ENCODE measurements around the gene TROAP. TPM values are rescaled to one million over a fixed set of nuclear protein-coding genes. Genes with fewer than 3 reads are reported as not detected.

Gene TROAP
- total RNA-seq, 1 donor from 2014 or later, result 3.1 TPM

DNA sequence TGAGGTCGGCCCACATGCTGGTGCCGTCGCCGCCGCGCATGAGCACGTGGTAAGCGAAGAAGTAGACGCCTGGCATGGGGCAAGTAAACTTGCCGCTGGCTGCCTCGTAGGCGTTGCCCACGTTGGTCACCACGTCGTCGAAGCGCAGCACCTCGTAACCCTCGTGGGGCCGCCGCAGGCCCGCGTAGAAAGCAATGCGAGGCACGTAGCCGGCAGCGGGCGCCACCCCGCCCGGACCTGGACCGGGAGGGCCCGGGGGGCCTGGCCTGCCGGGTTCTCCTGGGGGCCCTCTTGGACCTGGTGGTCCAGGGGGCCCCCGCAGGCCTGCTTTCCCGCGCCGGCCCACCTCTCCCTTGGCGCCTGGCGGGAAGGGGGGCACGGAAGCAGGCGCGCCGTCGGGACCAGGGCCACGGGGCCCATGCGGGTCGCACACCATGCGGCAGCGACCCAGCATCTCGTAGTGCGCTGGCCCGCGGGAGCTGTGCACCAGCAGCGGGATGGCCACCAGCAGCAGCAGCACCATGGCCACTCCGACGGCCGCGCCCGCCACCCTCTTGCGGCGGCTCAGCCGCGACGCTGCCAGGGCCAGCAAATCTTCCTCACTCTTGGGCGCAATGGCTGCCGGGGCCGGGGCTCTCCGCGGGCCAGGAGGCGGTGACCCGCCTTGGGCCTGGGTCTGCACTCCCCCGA is 13.0 kb downstream of the TROAP start:
- H3K27me3 ChIP-seq (ENCODE audit: control insufficient read depth in 3 of 3, insufficient read depth in 3 of 3, low read length in 3 of 3), result peaks cover 49 to 72% (median 72%) of the 10 kb centered on the region in 3 donors
- no peaks in the 10 kb centered on the region for H3K9me3 ChIP-seq (ENCODE audit: control insufficient read depth in 3 of 3, low read length in 3 of 3)
- peaks cover 8 to 15% (median 13%) of the 10 kb centered on the region in 3 donors for H3K4me1 ChIP-seq (ENCODE audit: control insufficient read depth in 3 of 3, insufficient read depth in 3 of 3, low read length in 3 of 3)
- no peaks in the 10 kb centered on the region for H3K36me3 ChIP-seq (ENCODE audit: control insufficient read depth in 3 of 3, insufficient read depth in 3 of 3, low read length in 3 of 3)
- no peak overlapping the region for H3K9ac ChIP-seq (ENCODE audit: low read depth in 1 of 3, low read length in 3 of 3)
- H3K4me3 ChIP-seq (ENCODE audit: low read length in 3 of 3), result no peak overlapping the region
- H3K27ac ChIP-seq (ENCODE audit: low read depth, low read length), result no peak overlapping the region

DNA sequence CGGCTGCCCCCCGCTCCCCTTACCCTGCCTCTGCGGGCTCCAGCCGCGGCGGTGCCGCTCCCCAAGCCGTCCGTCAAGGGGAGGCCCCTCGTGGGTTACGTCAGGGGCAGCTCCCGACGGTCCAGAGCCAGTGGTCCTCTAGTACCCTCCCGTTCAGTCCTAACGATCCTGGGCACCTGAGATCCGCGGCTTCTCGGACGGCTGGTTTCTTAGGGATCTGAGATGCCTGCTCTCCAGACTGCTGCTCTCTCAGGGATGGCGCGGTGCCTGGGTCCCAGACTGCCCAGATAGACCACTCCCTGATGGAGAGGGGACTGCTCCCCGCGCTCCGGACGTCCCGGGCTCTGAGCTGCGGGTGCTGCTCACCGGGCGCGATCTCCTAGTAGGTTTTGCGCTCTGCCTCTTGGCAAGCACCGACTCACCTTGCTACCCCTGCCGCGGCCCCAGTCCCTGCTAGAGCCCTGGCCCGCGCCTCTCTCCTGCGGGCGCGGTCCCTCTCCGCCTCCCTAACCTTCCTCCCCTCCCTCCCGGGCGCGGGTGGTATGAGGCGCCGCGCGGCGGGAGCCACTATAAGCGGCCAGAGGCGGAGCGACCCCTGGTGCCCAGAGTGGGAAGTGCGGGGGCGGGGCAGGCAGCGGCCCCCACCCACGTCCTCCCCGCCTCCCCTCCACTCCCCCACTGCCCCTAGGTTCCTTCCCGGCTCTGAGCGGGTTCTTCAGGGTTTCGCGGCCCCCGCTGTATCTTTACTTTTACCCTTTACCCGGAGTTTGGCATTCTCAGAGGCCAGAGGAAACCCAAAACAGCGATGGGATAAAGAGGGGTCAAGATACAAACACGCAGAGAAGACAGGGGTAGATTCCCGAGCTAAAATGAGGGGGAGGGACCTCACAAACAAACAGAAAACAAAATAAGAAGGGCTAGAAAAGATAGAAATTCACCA is 13.9 kb downstream of the TROAP start, which contains the start of gene C1QL4:
Gene C1QL4 (minus strand): TSS at position 544 of the 940 bp plus-strand sequence. CDS start 711 bp downstream, outside the sequence.
- peaks cover 6 to 9% (median 8%) of the 10 kb centered on the region in 3 donors for H3K4me1 ChIP-seq (ENCODE audit: control insufficient read depth in 3 of 3, insufficient read depth in 3 of 3, low read length in 3 of 3)
- no peak within 1 kb of the TSS for H3K27ac ChIP-seq (ENCODE audit: low read depth, low read length)
- H3K9me3 ChIP-seq (ENCODE audit: control insufficient read depth in 3 of 3, low read length in 3 of 3), result no peaks in the 10 kb centered on the region
- peak within 1 kb of the TSS; percentile 3 to 41 (median 29) for H3K4me3 ChIP-seq (ENCODE audit: low read length in 3 of 3)
- H3K9ac ChIP-seq (ENCODE audit: low read depth in 1 of 3, low read length in 3 of 3), result no peak within 1 kb of the TSS
- peaks cover 49 to 76% (median 64%) of the 10 kb centered on the region in 3 donors for H3K27me3 ChIP-seq (ENCODE audit: control insufficient read depth in 3 of 3, insufficient read depth in 3 of 3, low read length in 3 of 3)
- no peaks in the 10 kb centered on the region for H3K36me3 ChIP-seq (ENCODE audit: control insufficient read depth in 3 of 3, insufficient read depth in 3 of 3, low read length in 3 of 3)

DNA sequence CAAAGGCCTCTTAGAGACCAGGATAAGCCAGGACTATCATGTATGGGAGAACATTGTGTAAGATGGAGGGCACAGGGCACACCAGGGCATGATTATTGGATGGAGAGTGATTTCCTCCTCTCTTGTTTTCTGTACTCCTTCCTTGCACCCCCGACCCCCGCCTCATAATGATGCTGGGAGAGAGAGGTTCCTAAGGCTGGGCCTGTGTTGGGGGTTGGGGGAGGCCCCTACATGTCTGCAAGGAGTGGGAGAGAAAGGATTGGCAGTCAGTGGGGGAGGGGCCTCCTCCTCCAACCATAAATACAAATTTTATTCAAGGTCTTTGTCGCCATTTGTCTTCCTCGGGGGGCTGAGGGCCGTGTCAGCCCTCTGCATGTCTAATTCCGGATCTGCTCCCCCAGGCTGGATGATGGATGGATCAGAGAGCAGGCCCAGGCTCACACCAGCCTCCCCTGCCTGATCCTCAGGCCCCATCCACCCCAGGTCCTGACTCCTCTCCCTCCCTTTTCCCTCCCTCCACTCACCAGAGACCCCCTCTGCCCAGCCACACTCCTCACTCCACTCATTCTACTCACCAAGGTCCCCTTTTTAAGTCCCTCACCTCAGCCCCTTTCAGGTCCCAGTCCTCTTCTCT is 15.9 kb downstream of the TROAP start:
- peaks cover 60 to 79% (median 77%) of the 10 kb centered on the region in 3 donors for H3K27me3 ChIP-seq (ENCODE audit: control insufficient read depth in 3 of 3, insufficient read depth in 3 of 3, low read length in 3 of 3)
- no peaks in the 10 kb centered on the region for H3K9me3 ChIP-seq (ENCODE audit: control insufficient read depth in 3 of 3, low read length in 3 of 3)
- no peak overlapping the region for H3K9ac ChIP-seq (ENCODE audit: low read depth in 1 of 3, low read length in 3 of 3)
- no peaks in the 10 kb centered on the region for H3K36me3 ChIP-seq (ENCODE audit: control insufficient read depth in 3 of 3, insufficient read depth in 3 of 3, low read length in 3 of 3)
- no peak overlapping the region for H3K27ac ChIP-seq (ENCODE audit: low read depth, low read length)
- peaks cover 19 to 27% (median 22%) of the 10 kb centered on the region in 3 donors for H3K4me1 ChIP-seq (ENCODE audit: control insufficient read depth in 3 of 3, insufficient read depth in 3 of 3, low read length in 3 of 3)
- no peak overlapping the region for H3K4me3 ChIP-seq (ENCODE audit: low read length in 3 of 3)

DNA sequence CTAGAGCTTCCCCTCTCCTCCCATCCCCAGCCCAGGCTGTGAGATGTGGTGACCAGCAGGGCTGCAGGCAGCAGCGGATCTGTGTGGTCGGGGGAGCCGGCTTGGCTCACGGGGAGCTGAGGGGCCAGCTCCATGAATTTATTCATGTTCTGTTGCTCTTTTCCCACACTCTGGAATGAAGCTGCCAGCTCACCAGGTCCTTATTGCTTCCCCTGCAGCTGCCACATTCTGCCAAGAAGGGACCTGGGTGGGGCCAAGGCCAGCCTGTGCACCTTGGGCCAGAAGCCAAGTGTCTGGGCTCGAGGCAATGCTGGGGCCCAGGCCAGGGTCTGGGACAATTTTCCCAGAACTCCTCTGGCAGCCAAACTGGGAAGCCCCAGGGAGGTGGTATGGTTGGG is 16.4 kb downstream of the TROAP start:
- peaks cover 19 to 27% (median 24%) of the 10 kb centered on the region in 3 donors for H3K4me1 ChIP-seq (ENCODE audit: control insufficient read depth in 3 of 3, insufficient read depth in 3 of 3, low read length in 3 of 3)
- no peak overlapping the region for H3K9ac ChIP-seq (ENCODE audit: low read depth in 1 of 3, low read length in 3 of 3)
- H3K4me3 ChIP-seq (ENCODE audit: low read length in 3 of 3), result no peak overlapping the region
- H3K36me3 ChIP-seq (ENCODE audit: control insufficient read depth in 3 of 3, insufficient read depth in 3 of 3, low read length in 3 of 3), result no peaks in the 10 kb centered on the region
- no peak overlapping the region for H3K27ac ChIP-seq (ENCODE audit: low read depth, low read length)
- no peaks in the 10 kb centered on the region for H3K9me3 ChIP-seq (ENCODE audit: control insufficient read depth in 3 of 3, low read length in 3 of 3)
- H3K27me3 ChIP-seq (ENCODE audit: control insufficient read depth in 3 of 3, insufficient read depth in 3 of 3, low read length in 3 of 3), result peaks cover 58 to 78% (median 77%) of the 10 kb centered on the region in 3 donors

DNA sequence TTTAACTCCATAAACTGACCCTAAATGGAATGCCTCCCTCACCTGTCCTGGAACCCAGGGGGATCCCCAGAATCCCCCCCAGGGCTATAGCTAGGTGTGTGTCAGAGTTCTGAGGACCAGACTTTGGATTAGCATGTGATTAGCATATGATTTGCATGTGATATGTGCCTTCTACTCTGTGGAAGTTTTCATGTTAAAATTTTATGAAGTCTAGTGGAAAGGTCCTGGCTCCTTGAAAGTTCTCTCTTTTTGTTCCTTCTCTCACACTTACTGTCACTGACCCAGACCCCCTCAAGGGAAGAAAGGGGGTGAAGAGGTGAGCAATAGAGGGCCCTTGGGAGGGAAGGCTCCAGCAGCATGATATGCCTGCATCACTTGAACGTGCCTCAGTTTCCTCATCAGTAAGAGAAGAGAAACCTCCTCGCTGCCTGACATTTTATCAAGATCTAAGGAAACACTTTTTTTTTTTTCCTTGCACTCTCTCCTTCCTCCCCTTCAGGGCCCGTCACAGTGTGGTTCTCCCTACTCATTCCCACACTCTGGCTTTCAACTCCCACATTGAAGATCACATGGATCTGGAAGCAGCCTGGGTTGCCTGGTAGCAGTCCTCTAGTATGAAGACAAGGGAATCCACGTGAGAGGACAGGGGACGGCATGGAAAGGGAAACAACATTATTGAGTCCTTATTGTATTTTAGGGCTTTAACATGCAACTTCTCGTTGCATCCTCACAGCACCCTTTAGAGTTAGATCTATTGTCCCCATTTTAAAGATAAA is 17.2 kb downstream of the TROAP start:
- Histone ChIP-seq H3K27me3 (ENCODE audit: control insufficient read depth in 3 of 3, insufficient read depth in 3 of 3, low read length in 3 of 3) (peaks cover 53 to 76% (median 71%) of the 10 kb centered on the region in 3 donors), H3K4me1 (ENCODE audit: control insufficient read depth in 3 of 3, insufficient read depth in 3 of 3, low read length in 3 of 3) (peaks cover 19 to 27% (median 24%) of the 10 kb centered on the region in 3 donors), H3K27ac (ENCODE audit: low read depth, low read length) (no peak overlapping the region), H3K9me3 (ENCODE audit: control insufficient read depth in 3 of 3, low read length in 3 of 3) (no peaks in the 10 kb centered on the region), H3K9ac (ENCODE audit: low read depth in 1 of 3, low read length in 3 of 3) (no peak overlapping the region), H3K4me3 (ENCODE audit: low read length in 3 of 3) (no peak overlapping the region), H3K36me3 (ENCODE audit: control insufficient read depth in 3 of 3, insufficient read depth in 3 of 3, low read length in 3 of 3) (no peaks in the 10 kb centered on the region)

DNA sequence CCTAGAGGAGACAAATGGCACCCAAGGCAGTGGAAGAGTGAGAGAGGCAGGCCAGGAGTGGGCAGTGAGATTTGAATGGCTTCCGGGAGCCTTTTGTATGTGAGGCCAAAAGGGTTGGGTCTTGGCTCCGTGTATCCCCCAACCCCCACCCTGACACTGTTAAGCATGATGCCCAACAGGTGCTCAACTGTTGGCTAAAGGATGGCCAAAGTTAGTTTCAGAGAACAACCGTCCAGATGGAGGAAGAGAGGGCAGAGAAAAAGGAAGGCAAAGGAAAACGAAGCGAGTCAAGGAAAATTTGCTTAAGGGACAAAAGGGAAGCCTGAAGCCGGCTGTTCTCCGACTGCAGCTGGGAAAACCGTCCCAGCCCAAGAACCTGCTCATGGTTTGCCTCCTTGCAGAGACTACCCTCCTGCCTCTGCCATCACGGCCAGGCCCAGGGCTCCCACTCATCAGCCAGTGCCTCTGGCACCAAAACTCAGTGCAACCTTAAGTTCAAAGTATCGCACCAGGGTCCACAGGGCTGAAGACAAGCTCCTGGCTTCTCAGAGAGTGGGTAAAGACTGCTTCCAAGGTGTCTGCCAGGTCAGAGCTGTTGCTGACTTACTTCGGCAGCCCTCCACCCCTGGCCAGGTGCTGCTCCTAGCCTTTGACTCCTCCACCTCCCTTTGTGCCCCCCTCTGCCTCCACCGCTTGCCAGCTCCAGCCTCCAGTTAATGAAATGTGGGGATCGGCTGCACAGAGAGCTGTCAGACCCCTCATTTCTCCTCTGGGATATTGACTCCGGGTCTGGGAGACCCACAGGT is 18.1 kb downstream of the TROAP start:
- Histone ChIP-seq H3K9ac (ENCODE audit: low read depth in 1 of 3, low read length in 3 of 3) (no peak overlapping the region), H3K27me3 (ENCODE audit: control insufficient read depth in 3 of 3, insufficient read depth in 3 of 3, low read length in 3 of 3) (peaks cover 52 to 75% (median 70%) of the 10 kb centered on the region in 3 donors), H3K4me1 (ENCODE audit: control insufficient read depth in 3 of 3, insufficient read depth in 3 of 3, low read length in 3 of 3) (peaks cover 28 to 36% (median 31%) of the 10 kb centered on the region in 3 donors), H3K36me3 (ENCODE audit: control insufficient read depth in 3 of 3, insufficient read depth in 3 of 3, low read length in 3 of 3) (no peaks in the 10 kb centered on the region), H3K27ac (ENCODE audit: low read depth, low read length) (no peak overlapping the region), H3K9me3 (ENCODE audit: control insufficient read depth in 3 of 3, low read length in 3 of 3) (no peaks in the 10 kb centered on the region), H3K4me3 (ENCODE audit: low read length in 3 of 3) (no peak overlapping the region)

DNA sequence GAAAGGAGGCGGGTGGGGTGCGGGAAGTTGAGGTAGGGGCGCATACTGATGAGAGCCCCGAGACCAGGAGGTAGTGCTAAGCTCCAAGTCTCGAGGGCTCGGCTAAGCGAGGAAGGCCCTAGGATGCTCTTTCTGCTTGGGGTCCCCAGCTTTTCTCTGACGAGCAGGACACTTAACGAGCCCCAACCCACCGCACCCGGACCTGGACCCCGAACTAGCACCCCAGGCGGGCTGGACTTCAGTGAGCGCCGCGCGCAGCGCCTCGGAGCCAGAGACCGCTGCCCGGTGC is 18.7 kb downstream of the TROAP start:
- peaks cover 52 to 75% (median 70%) of the 10 kb centered on the region in 3 donors for H3K27me3 ChIP-seq (ENCODE audit: control insufficient read depth in 3 of 3, insufficient read depth in 3 of 3, low read length in 3 of 3)

DNA sequence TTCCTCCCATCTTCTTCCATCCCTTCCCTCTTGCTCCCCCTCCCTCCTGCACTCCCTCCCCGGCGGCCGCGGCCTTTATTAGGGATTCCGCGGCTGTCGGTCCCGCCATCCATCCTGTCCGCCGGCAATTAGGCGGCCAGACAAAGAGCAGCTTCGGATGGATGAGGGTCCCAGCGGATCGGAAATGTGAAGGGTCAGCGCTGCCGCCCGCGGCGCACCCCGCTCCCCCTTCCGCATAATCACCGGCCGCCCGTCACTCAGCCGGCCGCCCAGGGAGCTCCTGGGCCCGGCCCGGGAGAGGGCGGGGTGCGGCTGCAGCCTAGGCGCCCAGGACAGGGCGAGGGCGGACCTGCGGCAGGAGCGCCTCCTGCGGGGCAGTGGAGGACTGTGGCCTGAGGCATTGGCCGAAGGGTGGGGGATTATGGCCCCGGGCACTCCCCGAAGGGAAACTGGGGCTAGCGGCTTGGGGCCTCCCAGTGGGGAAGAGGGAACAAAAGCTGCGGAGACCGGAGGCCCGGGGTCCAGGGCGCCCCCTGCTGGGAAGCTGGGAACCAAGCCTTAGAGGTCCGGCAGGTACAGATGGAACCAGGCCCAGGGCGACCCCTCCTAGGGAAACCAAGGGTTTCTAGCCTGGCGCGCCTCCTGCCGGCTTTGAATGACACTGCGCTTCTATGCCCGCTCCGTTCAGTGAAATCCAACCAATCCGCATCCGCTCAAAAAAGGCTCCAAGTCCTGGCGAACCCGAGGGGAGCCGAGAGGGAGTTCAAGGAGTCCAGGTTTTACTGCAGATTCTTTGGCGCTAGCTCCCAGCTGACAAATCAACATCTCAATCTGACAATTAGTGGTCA is 19.2 kb downstream of the TROAP start:
- H3K27ac ChIP-seq (ENCODE audit: low read depth, low read length), result no peak overlapping the region
- no peaks in the 10 kb centered on the region for H3K9me3 ChIP-seq (ENCODE audit: control insufficient read depth in 3 of 3, low read length in 3 of 3)
- peak overlapping the region; percentile 48 to 56 (median 54) for H3K4me3 ChIP-seq (ENCODE audit: low read length in 3 of 3)
- H3K27me3 ChIP-seq (ENCODE audit: control insufficient read depth in 3 of 3, insufficient read depth in 3 of 3, low read length in 3 of 3), result peaks cover 55 to 76% (median 73%) of the 10 kb centered on the region in 3 donors
- H3K4me1 ChIP-seq (ENCODE audit: control insufficient read depth in 3 of 3, insufficient read depth in 3 of 3, low read length in 3 of 3), result peaks cover 32 to 40% (median 35%) of the 10 kb centered on the region in 3 donors
- peak overlapping the region; percentile 33 to 56 (median 45) for H3K9ac ChIP-seq (ENCODE audit: low read depth in 1 of 3, low read length in 3 of 3)
- no peaks in the 10 kb centered on the region for H3K36me3 ChIP-seq (ENCODE audit: control insufficient read depth in 3 of 3, insufficient read depth in 3 of 3, low read length in 3 of 3)

More for the DNA sequence above, 18.7 kb downstream of the TROAP start:
- no peaks in the 10 kb centered on the region for H3K9me3 ChIP-seq (ENCODE audit: control insufficient read depth in 3 of 3, low read length in 3 of 3)
- H3K36me3 ChIP-seq (ENCODE audit: control insufficient read depth in 3 of 3, insufficient read depth in 3 of 3, low read length in 3 of 3), result no peaks in the 10 kb centered on the region
- peaks cover 29 to 38% (median 33%) of the 10 kb centered on the region in 3 donors for H3K4me1 ChIP-seq (ENCODE audit: control insufficient read depth in 3 of 3, insufficient read depth in 3 of 3, low read length in 3 of 3)
- H3K27ac ChIP-seq (ENCODE audit: low read depth, low read length), result no peak overlapping the region
- no peak overlapping the region for H3K9ac ChIP-seq (ENCODE audit: low read depth in 1 of 3, low read length in 3 of 3)
- H3K4me3 ChIP-seq (ENCODE audit: low read length in 3 of 3), result no peak overlapping the region
